HG03565 (cell line): ENCODE results near the gene TCF12.
"Not testable (repeated sequence)": the region's sequence is repeated elsewhere in the genome, so short reads cannot be mapped to it uniquely, and the experiment has no call there.

Source experiments
- ATAC-seq: cut with Tn5 transposase; IDR thresholded peaks from one replicate; pipeline ENCODE4 v1.9.1; 2021; ENCODE audit warnings: mild to moderate bottlenecking, moderate library complexity; ENCODE audit not compliant: unreplicated experiment

Gene TCF12

GRCh38 chr15:56972426-56972825 is 54.0 kb downstream of the TCF12 start:
- no peak for ATAC-seq

GRCh38 chr15:56973463-56973862 is 55.0 kb downstream of the TCF12 start:
- no peak for ATAC-seq

- no peak for ATAC-seq
These were observed 58.8 kb downstream of the TCF12 start for GRCh38 chr15:56977232-56977631.

GRCh38 chr15:56978898-56979662 is 60.6 kb downstream of the TCF12 start:
- no peak for ATAC-seq

GRCh38 chr15:56980473-56980872 is 62.0 kb downstream of the TCF12 start:
- no peak for ATAC-seq

GRCh38 chr15:56981160-56981559 is 62.7 kb downstream of the TCF12 start:
- ATAC-seq, result no peak

GRCh38 chr15:56982987-56983386 is 64.5 kb downstream of the TCF12 start:
- ATAC-seq, result no peak

GRCh38 chr15:56984681-56985481 is 66.4 kb downstream of the TCF12 start:
- no peak for ATAC-seq

GRCh38 chr15:56985856-56986255 is 67.4 kb downstream of the TCF12 start:
- ATAC-seq, result no peak

- no peak for ATAC-seq
These were observed 68.8 kb downstream of the TCF12 start for GRCh38 chr15:56987286-56987685.

- no peak for ATAC-seq
These were observed 69.8 kb downstream of the TCF12 start for GRCh38 chr15:56988219-56988618.

- no peak for ATAC-seq
These were observed 71.0 kb downstream of the TCF12 start for GRCh38 chr15:56989411-56989924.

GRCh38 chr15:56991017-56991416 is 72.6 kb downstream of the TCF12 start:
- ATAC-seq, result no peak

GRCh38 chr15:56992725-56993124 is 74.3 kb downstream of the TCF12 start:
- no peak for ATAC-seq

GRCh38 chr15:56994280-56994679 is 75.8 kb downstream of the TCF12 start:
- no peak for ATAC-seq

- ATAC-seq, result no peak
These were observed 77.6 kb downstream of the TCF12 start for GRCh38 chr15:56996093-56996492.

GRCh38 chr15:56996746-56997470 is 78.5 kb downstream of the TCF12 start:
- no peak for ATAC-seq

GRCh38 chr15:57003418-57003817 is 85.0 kb downstream of the TCF12 start:
- no peak for ATAC-seq

GRCh38 chr15:57005244-57005643 is 86.8 kb downstream of the TCF12 start:
- ATAC-seq, result no peak

GRCh38 chr15:57007797-57008196 is 89.4 kb downstream of the TCF12 start:
- not testable (repeated sequence) for ATAC-seq

GRCh38 chr15:57010724-57011123 is 92.3 kb downstream of the TCF12 start:
- ATAC-seq, result no peak
